NCI-H2029 treated with DMSO at 0.1 percent for 48 hours (cell line): ENCODE data around the gene PITHD1.
"Not testable (repeated sequence)": the region's sequence is repeated elsewhere in the genome, so short reads cannot be mapped to it uniquely, and the experiment has no call there.

Source experiments
- DNase-seq: peaks from one replicate; lab custom pipeline; 2025; lab: John Stamatoyannopoulos, UW

PITHD1 gene

GRCh38 chr1:23825762-23826522 lies 47.7 kb downstream of the PITHD1 start:
- DNase-seq = no peak

GRCh38 chr1:23826590-23826989 lies 48.4 kb downstream of the PITHD1 start:
- DNase-seq = not testable (repeated sequence)

- no peak for DNase-seq
Observed at GRCh38 chr1:23827717-23828116, 49.5 kb downstream of the PITHD1 start.

DNA sequence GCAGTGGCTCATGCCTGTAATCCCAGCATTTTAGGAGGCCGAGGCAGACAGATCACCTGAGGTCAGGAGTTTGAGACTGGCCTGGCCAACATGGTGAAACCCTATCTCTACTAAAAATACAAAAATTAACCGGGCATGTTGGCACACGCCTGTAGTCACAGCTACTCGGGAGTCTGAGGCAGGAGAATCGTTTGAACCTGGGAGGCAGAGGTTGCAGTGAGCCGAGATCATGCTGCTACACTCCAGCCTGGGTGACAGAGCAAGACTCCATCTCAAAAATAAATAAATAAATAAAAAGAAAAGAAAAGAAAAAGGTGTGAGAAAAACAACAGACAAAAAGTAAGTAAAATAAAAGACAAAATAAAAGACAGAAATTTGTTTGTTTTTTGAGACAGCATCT lies 55.9 kb downstream of the PITHD1 start:
- not testable (repeated sequence) for DNase-seq

DNA sequence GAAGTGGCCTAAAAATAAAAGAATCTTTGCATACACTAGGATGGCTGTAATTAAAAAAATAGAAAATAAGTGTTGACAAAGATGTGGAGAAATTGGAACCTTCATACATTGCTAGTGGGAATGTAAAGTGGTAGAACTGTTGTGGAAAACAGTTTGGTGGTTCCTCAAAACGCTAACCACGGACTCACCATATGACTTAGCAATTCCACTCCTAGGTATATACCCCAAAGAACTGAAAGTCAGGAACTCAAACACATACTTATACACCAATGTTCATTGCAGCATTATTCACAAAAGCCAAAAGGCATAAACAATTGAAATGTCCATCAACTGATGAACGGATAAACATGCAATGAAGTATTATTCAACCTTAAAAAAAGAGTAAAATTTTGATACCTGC lies 57.8 kb downstream of the PITHD1 start:
- no peak for DNase-seq
